HG03045 (cell line): ENCODE measurements around the gene ACOT9.
"Not testable (repeated sequence)": the region's sequence is repeated elsewhere in the genome, so short reads cannot be mapped to it uniquely, and the experiment has no call there.

ENCODE experiments used
- ATAC-seq: cut with Tn5 transposase; IDR thresholded peaks from one replicate; pipeline ENCODE4 v1.9.1; 2021; ENCODE audit warnings: mild to moderate bottlenecking, moderate library complexity; ENCODE audit not compliant: unreplicated experiment

ACOT9 gene

GRCh38 chrX:23699636-23700194, 43.4 kb downstream of the ACOT9 start:
- no peak for ATAC-seq

GRCh38 chrX:23694606-23695005, 48.5 kb downstream of the ACOT9 start:
- ATAC-seq, result no peak

GRCh38 chrX:23692166-23692565, 50.9 kb downstream of the ACOT9 start:
- ATAC-seq, result no peak

- not testable (repeated sequence) for ATAC-seq
Measured at GRCh38 chrX:23676486-23676885, 66.6 kb downstream of the ACOT9 start.

- no peak for ATAC-seq
Measured at GRCh38 chrX:23673108-23673507, 70.0 kb downstream of the ACOT9 start.

GRCh38 chrX:23670528-23670927, 72.5 kb downstream of the ACOT9 start:
- no peak for ATAC-seq

GRCh38 chrX:23668335-23668734, 74.7 kb downstream of the ACOT9 start:
- no peak for ATAC-seq

- ATAC-seq, result peak; percentile 74
Measured at GRCh38 chrX:23667239-23668177, 75.6 kb downstream of the ACOT9 start, which contains the start of gene PRDX4. Gene PRDX4 (plus strand): TSS chrX:23667493. CDS start chrX:23667571, 78 bp downstream.

- ATAC-seq, result no peak
Measured at GRCh38 chrX:23666282-23666681, 76.8 kb downstream of the ACOT9 start.

GRCh38 chrX:23664496-23664895, 78.6 kb downstream of the ACOT9 start:
- ATAC-seq, result no peak

GRCh38 chrX:23662853-23663252, 80.2 kb downstream of the ACOT9 start:
- ATAC-seq, result peak; percentile 31

GRCh38 chrX:23662187-23662586, 80.9 kb downstream of the ACOT9 start:
- ATAC-seq, result no peak

- ATAC-seq, result no peak
Measured at GRCh38 chrX:23661671-23662070, 81.4 kb downstream of the ACOT9 start.

- no peak for ATAC-seq
Measured at GRCh38 chrX:23660766-23661132, 82.3 kb downstream of the ACOT9 start.

- ATAC-seq, result not testable (repeated sequence)
Measured at GRCh38 chrX:23660083-23660765, 82.9 kb downstream of the ACOT9 start.

- no peak for ATAC-seq
Measured at GRCh38 chrX:23659339-23659738, 83.7 kb downstream of the ACOT9 start.

- no peak for ATAC-seq
Measured at GRCh38 chrX:23656684-23657083, 86.4 kb downstream of the ACOT9 start.

- no peak for ATAC-seq
Measured at GRCh38 chrX:23656091-23656490, 87.0 kb downstream of the ACOT9 start.
